Loucy (cell line): ENCODE measurements around the gene TSEN15.

Experiments
- EZH2phosphoT487 ChIP-seq: fragments of 200-600 bp; IDR thresholded peaks from 2 replicates; pipeline ENCODE4 v1.6.1; 2018; ENCODE audit warnings: antibody characterized with exemption, mild to moderate bottlenecking, moderate library complexity, borderline replicate concordance
- TF ChIP-seq, protein P1 (sequence below): fragments of 200-600 bp; sonication (generic); conservative IDR thresholded peaks from 2 replicates; pipeline ENCODE4 v1.5.1; 2014; ENCODE audit warnings: mild to moderate bottlenecking, antibody characterized with exemption, low read length

DNA sequence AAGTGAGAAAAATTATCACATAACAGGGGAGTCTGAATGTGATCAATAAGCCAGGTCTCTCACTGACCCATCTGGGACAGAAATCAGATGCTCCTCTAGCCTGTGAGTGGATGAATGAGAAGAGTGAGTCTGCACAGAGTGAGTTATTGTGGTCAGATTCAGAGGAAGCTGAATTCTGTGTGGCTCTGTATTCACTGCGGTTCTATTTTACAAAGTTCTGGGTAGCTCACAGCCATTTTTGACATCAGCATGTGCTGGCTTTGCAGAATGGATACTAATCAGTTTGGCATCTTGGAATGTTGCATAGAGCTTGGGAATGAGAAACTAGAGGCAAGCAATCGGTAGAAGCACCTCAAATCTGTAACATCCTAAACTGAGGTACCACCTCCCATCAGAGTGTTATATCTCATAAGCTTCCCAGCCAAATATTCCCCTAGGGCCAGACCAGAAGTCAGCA is 17.8 kb upstream of the TSEN15 start:
- TF ChIP-seq, protein P1, sequence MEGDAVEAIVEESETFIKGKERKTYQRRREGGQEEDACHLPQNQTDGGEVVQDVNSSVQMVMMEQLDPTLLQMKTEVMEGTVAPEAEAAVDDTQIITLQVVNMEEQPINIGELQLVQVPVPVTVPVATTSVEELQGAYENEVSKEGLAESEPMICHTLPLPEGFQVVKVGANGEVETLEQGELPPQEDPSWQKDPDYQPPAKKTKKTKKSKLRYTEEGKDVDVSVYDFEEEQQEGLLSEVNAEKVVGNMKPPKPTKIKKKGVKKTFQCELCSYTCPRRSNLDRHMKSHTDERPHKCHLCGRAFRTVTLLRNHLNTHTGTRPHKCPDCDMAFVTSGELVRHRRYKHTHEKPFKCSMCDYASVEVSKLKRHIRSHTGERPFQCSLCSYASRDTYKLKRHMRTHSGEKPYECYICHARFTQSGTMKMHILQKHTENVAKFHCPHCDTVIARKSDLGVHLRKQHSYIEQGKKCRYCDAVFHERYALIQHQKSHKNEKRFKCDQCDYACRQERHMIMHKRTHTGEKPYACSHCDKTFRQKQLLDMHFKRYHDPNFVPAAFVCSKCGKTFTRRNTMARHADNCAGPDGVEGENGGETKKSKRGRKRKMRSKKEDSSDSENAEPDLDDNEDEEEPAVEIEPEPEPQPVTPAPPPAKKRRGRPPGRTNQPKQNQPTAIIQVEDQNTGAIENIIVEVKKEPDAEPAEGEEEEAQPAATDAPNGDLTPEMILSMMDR, result no peak
- no peak for TF ChIP-seq EZH2phosphoT487
